Panc1 (cell line): ENCODE results near the gene SEMA6A.

Source experiments
- CTCF ChIP-seq: fragments of 450-650 bp; IDR thresholded peaks from 2 replicates; pipeline ENCODE4 v1.5.1; 2017; ENCODE audit warnings: mild to moderate bottlenecking
- REST ChIP-seq, 2 experiments: IDR thresholded peaks; 2 replicates each; pipeline ENCODE4 v1.6.1; 2011 to 2012; ENCODE audit warnings: low read depth in 2 of 2, control low read depth in 1 of 2, low read length in 1 of 2, mild to moderate bottlenecking in 1 of 2, moderate library complexity in 1 of 2; ENCODE audit not compliant: insufficient read depth in 1 of 2

- peak; percentile 13; the same call in 1 of the 2 replicates for TF ChIP-seq CTCF
- no peak for TF ChIP-seq REST (IDR thresholded peaks at IDR 0.05; ENCODE audit: insufficient read depth in 1 of 2, low read depth in 2 of 2, low read length in 1 of 2)
Measured at GRCh38 chr5:116404016-116404415, 170.6 kb downstream of the SEMA6A start.
